ENCODE measurements around the gene KLHL29. TPM values are rescaled to one million over a fixed set of nuclear protein-coding genes. Genes with fewer than 3 reads are reported as not detected.

Gene KLHL29
- total RNA-seq, 1 experiment from 2014 or later = 7.7 TPM

- no TSS peak for BruUV-seq (replicated peaks)
- CTCF ChIA-PET = no interaction called here
- H3K4me3 ChIP-seq (ENCODE audit: low read depth in 2 of 2, low read length in 2 of 2) = no peak overlapping the region
- no peaks in the 10 kb centered on the region for H3K9me3 ChIP-seq (ENCODE audit: control insufficient read depth, insufficient read depth, low read depth, low read length)
- in situ Hi-C loops (cut with HindIII; ENCODE audit: low pct_unique_long_range_greater_than_20kb, low sequenced_read_pairs) = no loop called here
- no peaks in the 10 kb centered on the region for H3K36me3 ChIP-seq (ENCODE audit: control insufficient read depth, insufficient read depth, low read length)
- ATAC-seq (no peak), DNase-seq (ENCODE audit: low read depth, low spot score) (no peak)
- no peak overlapping the region for H3K27ac ChIP-seq (ENCODE audit: low read length)
- POLR2A ChIA-PET = no interaction called here
- intact Hi-C loops (cut with micrococcal nuclease; ENCODE audit: unreplicated experiment) = no loop called here
- TF ChIP-seq POLR2AphosphoS5 (IDR thresholded peaks at IDR 0.05; ENCODE audit: low read depth, low read length) (no peak), SIN3A (IDR thresholded peaks at IDR 0.05; ENCODE audit: borderline replicate concordance, insufficient read depth, low read depth, low read length) (no peak), CTCF (IDR thresholded peaks at IDR 0.05) (no peak), TCF7L2 (IDR thresholded peaks at IDR 0.05; ENCODE audit: low read depth, low read length) (no peak), REST (IDR thresholded peaks at IDR 0.05; ENCODE audit: insufficient read depth in 1 of 2, low read depth in 2 of 2, low read length in 1 of 2) (no peak)
- no peaks in the 10 kb centered on the region for H3K27me3 ChIP-seq (ENCODE audit: control insufficient read depth, insufficient read depth, low read length)
- no peaks in the 10 kb centered on the region for H3K4me1 ChIP-seq (ENCODE audit: control insufficient read depth, insufficient read depth, low read length)
Measured at GRCh38 chr2:23513245-23513871, 128.4 kb downstream of the KLHL29 start.

- TF ChIP-seq TCF7L2 (IDR thresholded peaks at IDR 0.05; ENCODE audit: low read depth, low read length) (no peak), SIN3A (IDR thresholded peaks at IDR 0.05; ENCODE audit: borderline replicate concordance, insufficient read depth, low read depth, low read length) (no peak), POLR2AphosphoS5 (IDR thresholded peaks at IDR 0.05; ENCODE audit: low read depth, low read length) (no peak), REST (IDR thresholded peaks at IDR 0.05; ENCODE audit: insufficient read depth in 1 of 2, low read depth in 2 of 2, low read length in 1 of 2) (no peak), CTCF (IDR thresholded peaks at IDR 0.05) (no peak)
- CTCF ChIA-PET = no interaction called here
- ATAC-seq (no peak), DNase-seq (ENCODE audit: low read depth, low spot score) (no peak)
- H3K4me1 ChIP-seq (ENCODE audit: control insufficient read depth, insufficient read depth, low read length) = no peaks in the 10 kb centered on the region
- H3K36me3 ChIP-seq (ENCODE audit: control insufficient read depth, insufficient read depth, low read length) = no peaks in the 10 kb centered on the region
- in situ Hi-C loops (cut with HindIII; ENCODE audit: low pct_unique_long_range_greater_than_20kb, low sequenced_read_pairs) = no loop called here
- no peaks in the 10 kb centered on the region for H3K9me3 ChIP-seq (ENCODE audit: control insufficient read depth, insufficient read depth, low read depth, low read length)
- H3K27me3 ChIP-seq (ENCODE audit: control insufficient read depth, insufficient read depth, low read length) = no peaks in the 10 kb centered on the region
- no TSS peak for BruUV-seq (replicated peaks)
- intact Hi-C loops (cut with micrococcal nuclease; ENCODE audit: unreplicated experiment) = no loop called here
- no peak overlapping the region for H3K4me3 ChIP-seq (ENCODE audit: low read depth in 2 of 2, low read length in 2 of 2)
- H3K27ac ChIP-seq (ENCODE audit: low read length) = no peak overlapping the region
- POLR2A ChIA-PET = no interaction called here
Measured at GRCh38 chr2:23513872-23514793, 129.2 kb downstream of the KLHL29 start.

Data from Panc1 (cell line).